A549 (cell line): ENCODE results near the gene TSPAN16. TPM values are rescaled to one million over a fixed set of nuclear protein-coding genes. Genes with fewer than 3 reads are reported as not detected.
A peak's percentile ranks its signal among the peaks of the same experiment; 100 is the strongest.

Experiments used
- ATAC-seq, 2 experiments: fragments of 200-7000 bp in 1 of 2; fragments of >200 bp in 1 of 2; cut with Nextera tagmentation in 1 of 2; cut with Tn5 transposase in 1 of 2; 3 replicates each; pipeline versions ENCODE4 v1.8.0 to v1.9.1; 2018 to 2020; ENCODE audit warnings: mild to moderate bottlenecking in 1 of 2, moderate library complexity in 1 of 2
- CTCF ChIA-PET: fragments of 300-600 bp; sonication (Branson Sonifier 250); formaldehyde crosslinking; extraction: SDS; loops from one replicate; lab custom pipeline; 2021; ENCODE audit warnings: antibody characterized with exemption, inconsistent platforms; lab: Yijun Ruan, JAX
- POLR2A ChIA-PET: fragments of 350-600 bp; formaldehyde crosslinking; extraction: SDS; loops from one replicate; lab custom pipeline; 2021; ENCODE audit warnings: antibody characterized with exemption, inconsistent platforms; lab: Yijun Ruan, JAX
- DNase-seq, 2 experiments: peaks; one replicate each; pipeline versions ENCODE4 v3.0.0 to v3.0.0-alpha.2; 2011 to 2016; ENCODE audit warnings: low read depth in 1 of 2, low spot score in 1 of 2
- FAIRE-seq: peaks from 2 replicates; lab custom pipeline; 2011; peaks lifted over from hg19 to GRCh38; lab: Jason Lieb, UNC
- H3K27ac ChIP-seq, 2 experiments: fragments of >200 bp; sonication (Bioruptor Twin); formaldehyde crosslinking; 3 replicates each; pipeline ENCODE4 v1.5.1; 2016 to 2017
- H3K4me1 ChIP-seq: fragments of >200 bp; sonication (Bioruptor Twin); formaldehyde crosslinking; 3 replicates; pipeline ENCODE4 v1.6.1; 2016
- H3K4me2 ChIP-seq: fragments of >200 bp; sonication (Bioruptor Twin); formaldehyde crosslinking; 3 replicates; pipeline ENCODE4 v1.6.1; 2016
- H3K4me3 ChIP-seq: fragments of >200 bp; sonication (Bioruptor Twin); formaldehyde crosslinking; 3 replicates; pipeline ENCODE4 v1.5.1; 2016
- H3K9me3 ChIP-seq: fragments of >200 bp; sonication (Bioruptor Twin); formaldehyde crosslinking; 3 replicates; pipeline ENCODE4 v1.6.1; 2016
- BCL3 ChIP-seq: fragments of >200 bp; sonication (Bioruptor Twin); formaldehyde crosslinking; IDR thresholded peaks from 3 replicates; pipeline ENCODE4 v1.6.1; 2016
- CBX8 ChIP-seq: fragments of 200-600 bp; sonication (generic); IDR thresholded peaks from 2 replicates; pipeline ENCODE4 v1.6.1; 2016
- CHD2 ChIP-seq: fragments of 150-350 bp; IDR thresholded peaks from 2 replicates; pipeline ENCODE4 v1.6.1; 2014; ENCODE audit warnings: low read length; ENCODE audit not compliant: partially characterized antibody
- CTCF ChIP-seq: fragments of >200 bp; sonication (Bioruptor Twin); formaldehyde crosslinking; IDR thresholded peaks from 3 replicates; pipeline ENCODE4 v1.5.1; 2016
- E2F6 ChIP-seq: IDR thresholded peaks from 2 replicates; pipeline ENCODE4 v1.6.1; 2012; ENCODE audit warnings: low read depth, borderline replicate concordance
- EHF ChIP-seq: fragments of 250-450 bp; sonication (Bioruptor Pico); IDR thresholded peaks from 2 replicates; pipeline ENCODE4 v1.5.0; 2020; ENCODE audit warnings: mild to moderate bottlenecking
- FOSL2 ChIP-seq, 2 experiments: fragments of 450-650 bp in 1 of 2; fragments of >200 bp in 1 of 2; sonication (Bioruptor Twin) in 1 of 2; formaldehyde crosslinking; IDR thresholded peaks; 2 replicates each; pipeline versions ENCODE4 v1.5.0 to v1.6.1; 2016 to 2020; ENCODE audit warnings: mild to moderate bottlenecking in 1 of 2, moderate library complexity in 1 of 2
- FOXS1 ChIP-seq: fragments of 250-450 bp; sonication (Bioruptor Pico); IDR thresholded peaks from 2 replicates; pipeline ENCODE4 v1.5.0; 2020; ENCODE audit warnings: mild to moderate bottlenecking, moderate library complexity
- HDAC2 ChIP-seq: fragments of 200-600 bp; sonication (generic); IDR thresholded peaks from 2 replicates; pipeline ENCODE4 v1.6.1; 2016
- HES2 ChIP-seq: fragments of >200 bp; sonication (Bioruptor Twin); formaldehyde crosslinking; IDR thresholded peaks from 2 replicates; pipeline ENCODE4 v1.6.1; 2016
- HOXB13 ChIP-seq: fragments of 250-450 bp; sonication (Bioruptor Pico); IDR thresholded peaks from 2 replicates; pipeline ENCODE4 v1.5.0; 2020; ENCODE audit warnings: low read depth, mild to moderate bottlenecking, moderate library complexity
- HOXB5 ChIP-seq: fragments of 250-450 bp; sonication (Bioruptor Pico); IDR thresholded peaks from 2 replicates; pipeline ENCODE4 v1.5.0; 2020; ENCODE audit warnings: mild to moderate bottlenecking, moderate library complexity
- KDM1A ChIP-seq: fragments of 200-600 bp; sonication (generic); IDR thresholded peaks from 2 replicates; pipeline ENCODE4 v1.6.1; 2016; ENCODE audit warnings: low read depth, mild to moderate bottlenecking
- NPAS2 ChIP-seq: fragments of 250-450 bp; sonication (Bioruptor Pico); IDR thresholded peaks from 2 replicates; pipeline ENCODE4 v1.8.0; 2022; ENCODE audit warnings: mild to moderate bottlenecking, moderate library complexity, borderline replicate concordance
- NR3C1 ChIP-seq: fragments of >200 bp; sonication (Bioruptor Twin); formaldehyde crosslinking; IDR thresholded peaks from 3 replicates; pipeline ENCODE4 v1.6.1; 2017
- RAD21 ChIP-seq, 2 experiments: fragments of >200 bp in 1 of 2; sonication (Bioruptor Twin) in 1 of 2; formaldehyde crosslinking in 1 of 2; IDR thresholded peaks in 1 of 2; conservative IDR thresholded peaks in 1 of 2; 2 replicates in 1 of 2; 3 replicates in 1 of 2; pipeline ENCODE4 v1.6.1; 2012 to 2018; ENCODE audit warnings: inconsistent platforms in 1 of 2
- REST ChIP-seq: fragments of 200-600 bp; sonication (generic); IDR thresholded peaks from 2 replicates; pipeline ENCODE4 v1.6.1; 2016; ENCODE audit warnings: antibody characterized with exemption, mild to moderate bottlenecking, moderate library complexity
- RNF2 ChIP-seq: fragments of 200-600 bp; sonication (generic); IDR thresholded peaks from 2 replicates; pipeline ENCODE4 v1.6.1; 2016; ENCODE audit warnings: low read depth, mild to moderate bottlenecking, antibody characterized with exemption, moderate library complexity, borderline replicate concordance
- SMC3 ChIP-seq: fragments of >200 bp; sonication (Bioruptor Twin); formaldehyde crosslinking; IDR thresholded peaks from 3 replicates; pipeline ENCODE4 v1.6.1; 2018; ENCODE audit warnings: inconsistent platforms
- ZFP36 ChIP-seq: fragments of 450-650 bp; IDR thresholded peaks from 2 replicates; pipeline ENCODE4 v1.6.1; 2014; ENCODE audit warnings: borderline replicate concordance; ENCODE audit not compliant: partially characterized antibody
- WGBS: methylation state at CpG from one replicate; pipeline ENCODE4 v1.1.6; 2017; ENCODE audit errors: missing lambda C conversion rate; 5-methylcytosine and 5-hydroxymethylcytosine counted together
- polyA plus RNA-seq, 4 experiments: library from polyadenylated mRNA; depleted of rRNA in 3 of 4; stranded (reverse); fragments of >200 nt; fragmentation: RNase III in 1 of 4; extraction: RNeasy Plus Mini Kit Qiagen cat#74134 plus additional on column Dnase treatment in 1 of 4; gene quantifications; 2 replicates in 3 of 4; 3 replicates in 1 of 4; pipeline ENCODE4 v1.2.3, GENCODE V29; 2011 to 2017

The TSPAN16 gene
- polyA plus RNA-seq, 2 of the 4 experiments (the other 2 are of a cell fraction), result not detected

GRCh38 chr19:11322269-11323024 lies 26.5 kb downstream of the TSPAN16 start:
- POLR2A ChIA-PET, result interaction anchor here (0.9 kb wide), 1 partner anchor 53 kb away, joined by 3 read pairs; no protein-coding TSS in a partner anchor
- H3K27ac ChIP-seq, result peak overlapping the region; percentile 79 to 89; a peak in 4 of 6 replicates
- no peak for FAIRE-seq
- H3K9me3 ChIP-seq, result no peaks in the 10 kb centered on the region
- ATAC-seq, result no peak
- TF ChIP-seq RAD21 (conservative IDR thresholded peaks at IDR 0.05 in 1 of 2, IDR thresholded peaks at IDR 0.05 in 1 of 2) (no peak), HDAC2 (no peak)
- TF ChIP-seq, all 56 proteins: peak for 0
- no peak for DNase-seq
- WGBS, result 72% methylated on average over 7 of the region's 7 CpGs
- Histone ChIP-seq H3K4me2 (peak overlapping the region; percentile 11; the same call in 1 of the 3 replicates), H3K4me3 (no peak overlapping the region), H3K4me1 (peaks cover 42% of the 10 kb centered on the region)
- CTCF ChIA-PET, result interaction anchor here (0.6 to 2.0 kb wide), 6 partner anchors 28 to 386 kb away, joined by 3 to 6 read pairs (median 4); partner anchors contain the start of gene ELAVL3

- CTCF ChIA-PET, result interaction anchor here (0.7 to 1.8 kb wide), 6 partner anchors 28 to 160 kb away, joined by 3 to 5 read pairs (median 3); partner anchors contain the start of gene TSPAN16
- FAIRE-seq, result no peak
- Histone ChIP-seq H3K4me2 (peak overlapping the region; percentile 68), H3K9me3 (no peaks in the 10 kb centered on the region), H3K27ac (peak overlapping the region; percentile 79 to 89), H3K4me1 (peaks cover 42% of the 10 kb centered on the region), H3K4me3 (no peak overlapping the region)
- WGBS, result 64% methylated on average over 5 of the region's 5 CpGs
- TF ChIP-seq BCL3 (no peak), HOXB5 (CRISPR knock-in tag) (no peak), RAD21 (conservative IDR thresholded peaks at IDR 0.05 in 1 of 2, IDR thresholded peaks at IDR 0.05 in 1 of 2) (no peak), FOXS1 (CRISPR knock-in tag) (no peak), CHD2 (no peak), CTCF (no peak), SMC3 (no peak), HES2 (no peak), NR3C1 (no peak), HOXB13 (CRISPR knock-in tag) (no peak), RNF2 (no peak), ZFP36 (no peak), REST (no peak), NPAS2 (no peak), CBX8 (no peak), EHF (CRISPR knock-in tag) (no peak), KDM1A (no peak), FOSL2 (IDR thresholded peaks at IDR 0.05) (no peak), FOSL2 (CRISPR knock-in tag; IDR thresholded peaks at IDR 0.05) (no peak), E2F6 (no peak)
- ATAC-seq, result peak in 1 of 2 experiments; percentile 19; a peak in 2 of 6 replicates
- POLR2A ChIA-PET, result interaction anchor here (1.0 to 1.9 kb wide), 4 partner anchors 16 to 58 kb away, joined by 4 to 7 read pairs (median 6); partner anchors contain the start of genes CCDC159, RAB3D and TMEM205
- DNase-seq, result no peak
Observed at GRCh38 chr19:11323601-11324078, 27.7 kb downstream of the TSPAN16 start.
